OCI-LY3 (cell line): ENCODE data around the gene SNX25.

Experiments
- EZH2phosphoT487 ChIP-seq: fragments of 200-600 bp; shearing (Covaris generic); IDR thresholded peaks from 2 replicates; pipeline ENCODE4 v1.6.1; 2018; ENCODE audit warnings: antibody characterized with exemption, mixed run types, low read depth
- TF ChIP-seq, protein P1 (sequence below): fragments of 200-600, 300-600 bp; sonication (generic); IDR thresholded peaks from 2 replicates; pipeline ENCODE4 v1.5.1; 2014; ENCODE audit warnings: antibody characterized with exemption, low read length, low read depth

GRCh38 chr4:185202984-185203485, 6.4 kb upstream of the SNX25 start:
- TF ChIP-seq EZH2phosphoT487 = no peak
- TF ChIP-seq, protein P1, sequence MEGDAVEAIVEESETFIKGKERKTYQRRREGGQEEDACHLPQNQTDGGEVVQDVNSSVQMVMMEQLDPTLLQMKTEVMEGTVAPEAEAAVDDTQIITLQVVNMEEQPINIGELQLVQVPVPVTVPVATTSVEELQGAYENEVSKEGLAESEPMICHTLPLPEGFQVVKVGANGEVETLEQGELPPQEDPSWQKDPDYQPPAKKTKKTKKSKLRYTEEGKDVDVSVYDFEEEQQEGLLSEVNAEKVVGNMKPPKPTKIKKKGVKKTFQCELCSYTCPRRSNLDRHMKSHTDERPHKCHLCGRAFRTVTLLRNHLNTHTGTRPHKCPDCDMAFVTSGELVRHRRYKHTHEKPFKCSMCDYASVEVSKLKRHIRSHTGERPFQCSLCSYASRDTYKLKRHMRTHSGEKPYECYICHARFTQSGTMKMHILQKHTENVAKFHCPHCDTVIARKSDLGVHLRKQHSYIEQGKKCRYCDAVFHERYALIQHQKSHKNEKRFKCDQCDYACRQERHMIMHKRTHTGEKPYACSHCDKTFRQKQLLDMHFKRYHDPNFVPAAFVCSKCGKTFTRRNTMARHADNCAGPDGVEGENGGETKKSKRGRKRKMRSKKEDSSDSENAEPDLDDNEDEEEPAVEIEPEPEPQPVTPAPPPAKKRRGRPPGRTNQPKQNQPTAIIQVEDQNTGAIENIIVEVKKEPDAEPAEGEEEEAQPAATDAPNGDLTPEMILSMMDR = no peak
